ENCODE results near the gene BCAS3.
"Not testable (repeated sequence)": the region's sequence is repeated elsewhere in the genome, so short reads cannot be mapped to it uniquely, and the experiment has no call there.

Gene BCAS3

DNA sequence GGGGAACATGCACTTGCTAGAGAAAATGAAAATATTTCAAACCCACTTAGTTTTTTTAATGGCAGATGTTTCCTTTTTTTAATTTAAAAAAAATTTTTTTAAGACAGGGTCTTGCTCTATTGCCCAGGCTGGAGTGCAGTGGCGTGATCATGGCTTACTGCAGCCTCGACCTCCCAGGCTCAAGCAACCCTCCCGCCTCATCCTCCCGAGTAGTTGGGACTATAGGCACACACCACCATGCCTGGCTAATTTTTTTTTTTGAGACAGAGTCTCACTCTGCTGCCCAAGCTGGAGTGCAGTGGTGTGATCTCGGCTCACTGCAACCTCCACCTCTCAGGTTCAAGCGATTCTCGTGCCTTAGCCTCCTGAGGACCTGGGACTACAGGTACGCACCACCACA lies 469.2 kb downstream of the BCAS3 start:
- not testable (repeated sequence) for H3K27me3 Mint-ChIP-seq; H3K4me3 Mint-ChIP-seq; H3K36me3 Mint-ChIP-seq (ENCODE audit: low read depth); H3K27ac Mint-ChIP-seq; DNase-seq; H3K9me3 Mint-ChIP-seq
- H3K4me1 Mint-ChIP-seq (ENCODE audit: low read depth), result peaks cover 14% of the 10 kb centered on the region

DNA sequence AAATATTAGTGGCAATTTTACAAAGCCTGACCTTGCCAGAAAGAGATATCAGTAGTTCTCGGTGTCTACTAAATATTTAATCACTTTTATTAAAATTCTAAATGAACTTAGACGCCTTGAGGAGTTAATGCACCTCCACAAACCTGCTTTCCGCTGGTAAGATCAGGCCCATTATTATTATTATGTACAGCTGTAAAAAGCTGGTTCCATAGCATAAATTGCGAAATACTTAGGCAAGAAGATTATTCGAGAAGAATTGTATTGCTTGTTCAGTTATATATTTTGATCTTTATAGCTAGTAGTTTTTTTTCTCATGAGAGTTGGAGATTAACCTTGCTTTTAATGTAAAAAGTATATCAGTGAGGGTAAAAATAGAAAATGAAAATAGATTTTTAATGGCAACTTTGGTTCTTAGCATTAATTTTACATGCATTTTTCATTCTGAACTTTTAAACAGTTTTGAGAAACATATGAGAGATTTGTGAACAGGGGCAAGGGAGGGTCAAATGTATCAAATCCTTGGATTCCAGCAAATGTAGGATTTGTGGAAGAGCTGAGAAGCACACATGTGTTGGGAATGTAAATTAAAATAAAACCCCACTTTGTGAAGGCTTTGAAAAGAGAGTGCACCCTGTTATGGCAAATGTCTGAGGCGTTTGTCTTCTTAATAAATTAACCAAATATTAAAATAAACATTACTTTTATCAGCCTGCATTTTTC lies 471.6 kb downstream of the BCAS3 start:
- Mint-ChIP-seq H3K4me3 (no peak overlapping the region), H3K27ac (no peak overlapping the region), H3K36me3 (ENCODE audit: low read depth) (no peaks in the 10 kb centered on the region)

DNA sequence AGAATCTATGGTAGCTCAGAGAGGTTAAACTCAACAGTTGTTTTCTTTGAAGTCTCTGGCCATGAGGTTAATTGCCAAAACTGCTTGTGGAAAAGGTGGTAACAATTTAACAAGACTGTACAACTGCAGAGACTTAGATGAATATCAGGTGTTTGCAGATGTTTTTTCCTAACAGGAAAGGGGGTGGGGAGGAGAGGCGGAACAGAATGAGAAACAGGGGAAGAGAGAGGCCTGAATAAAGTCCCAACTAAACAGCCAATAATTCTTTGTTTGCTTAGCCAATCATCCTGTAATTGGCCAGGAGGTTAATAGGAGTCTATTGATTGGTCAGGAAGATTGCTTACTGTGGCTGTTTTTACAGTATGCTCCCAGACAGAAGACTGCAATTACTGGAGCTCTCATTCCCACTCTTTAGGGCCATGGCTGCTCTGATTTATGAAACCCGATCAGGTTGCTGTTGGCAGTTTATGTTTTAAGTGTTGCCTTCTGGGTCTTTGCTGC lies 472.3 kb downstream of the BCAS3 start:
- Mint-ChIP-seq H3K36me3 (ENCODE audit: low read depth) (no peaks in the 10 kb centered on the region), H3K4me3 (no peak overlapping the region), H3K27ac (no peak overlapping the region), H3K4me1 (ENCODE audit: low read depth) (peaks cover 15% of the 10 kb centered on the region), H3K27me3 (no peaks in the 10 kb centered on the region), H3K9me3 (no peaks in the 10 kb centered on the region)
- DNase-seq, result no peak

More for the DNA sequence above, 471.6 kb downstream of the BCAS3 start:
- Mint-ChIP-seq H3K27me3 (no peaks in the 10 kb centered on the region), H3K4me1 (ENCODE audit: low read depth) (peaks cover 15% of the 10 kb centered on the region), H3K9me3 (no peaks in the 10 kb centered on the region)
- DNase-seq, result no peak

DNA sequence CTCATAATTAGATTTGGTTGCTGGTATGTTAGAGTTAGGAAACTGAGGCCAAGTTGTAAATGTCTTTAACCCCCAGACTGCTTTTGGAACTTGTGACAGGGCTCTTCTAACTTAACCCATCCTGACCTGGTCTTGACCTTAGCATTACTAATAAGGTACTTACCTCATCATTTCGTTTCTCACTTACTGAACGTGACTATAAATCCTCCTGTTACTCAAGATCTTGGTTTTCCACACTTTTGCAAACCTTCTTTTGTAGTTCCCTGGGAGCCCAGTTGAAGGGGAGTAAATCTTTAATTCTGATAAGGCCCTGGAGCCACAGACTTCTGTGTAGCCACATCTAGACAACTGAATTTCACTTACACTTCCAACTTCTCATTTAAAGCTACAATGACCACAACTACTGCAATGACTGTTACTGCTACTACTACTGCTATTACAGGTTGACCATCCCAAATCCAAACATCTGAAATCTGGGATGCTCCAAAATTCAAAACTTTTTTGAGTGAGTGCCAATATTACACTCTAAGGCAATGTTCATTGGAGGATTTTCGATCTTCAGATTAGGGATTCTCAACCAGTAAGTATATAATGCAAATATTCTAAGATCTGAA lies 473.1 kb downstream of the BCAS3 start:
- no peaks in the 10 kb centered on the region for H3K36me3 Mint-ChIP-seq (ENCODE audit: low read depth)
- H3K4me3 Mint-ChIP-seq, result no peak overlapping the region
- H3K4me1 Mint-ChIP-seq (ENCODE audit: low read depth), result peaks cover 15% of the 10 kb centered on the region
- no peaks in the 10 kb centered on the region for H3K9me3 Mint-ChIP-seq
- H3K27ac Mint-ChIP-seq, result no peak overlapping the region
- no peaks in the 10 kb centered on the region for H3K27me3 Mint-ChIP-seq
- DNase-seq, result no peak

DNA sequence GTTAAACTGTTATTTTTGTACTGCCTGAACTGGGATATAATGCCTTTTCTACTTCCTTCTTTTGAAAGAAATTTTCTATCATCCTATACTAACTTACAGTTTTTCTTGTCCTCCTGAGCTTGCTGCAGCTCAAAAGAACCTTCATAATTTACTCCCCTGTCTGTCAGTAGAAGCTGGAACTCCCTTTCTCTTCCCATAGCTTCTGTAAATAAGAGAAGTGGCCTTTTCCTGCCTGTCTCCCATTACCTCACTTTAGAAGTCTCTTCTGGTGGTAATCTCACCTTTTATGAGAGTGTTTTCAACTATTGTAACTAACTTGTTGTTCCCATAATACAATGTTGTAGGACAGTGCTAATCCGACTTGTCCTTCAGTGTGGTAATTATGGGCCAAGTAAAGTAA lies 475.2 kb downstream of the BCAS3 start:
- DNase-seq, result no peak
- no peaks in the 10 kb centered on the region for H3K9me3 Mint-ChIP-seq
- H3K4me3 Mint-ChIP-seq, result no peak overlapping the region
- no peak overlapping the region for H3K27ac Mint-ChIP-seq
- no peaks in the 10 kb centered on the region for H3K27me3 Mint-ChIP-seq
- no peaks in the 10 kb centered on the region for H3K36me3 Mint-ChIP-seq (ENCODE audit: low read depth)
- peaks cover 18% of the 10 kb centered on the region for H3K4me1 Mint-ChIP-seq (ENCODE audit: low read depth)

DNA sequence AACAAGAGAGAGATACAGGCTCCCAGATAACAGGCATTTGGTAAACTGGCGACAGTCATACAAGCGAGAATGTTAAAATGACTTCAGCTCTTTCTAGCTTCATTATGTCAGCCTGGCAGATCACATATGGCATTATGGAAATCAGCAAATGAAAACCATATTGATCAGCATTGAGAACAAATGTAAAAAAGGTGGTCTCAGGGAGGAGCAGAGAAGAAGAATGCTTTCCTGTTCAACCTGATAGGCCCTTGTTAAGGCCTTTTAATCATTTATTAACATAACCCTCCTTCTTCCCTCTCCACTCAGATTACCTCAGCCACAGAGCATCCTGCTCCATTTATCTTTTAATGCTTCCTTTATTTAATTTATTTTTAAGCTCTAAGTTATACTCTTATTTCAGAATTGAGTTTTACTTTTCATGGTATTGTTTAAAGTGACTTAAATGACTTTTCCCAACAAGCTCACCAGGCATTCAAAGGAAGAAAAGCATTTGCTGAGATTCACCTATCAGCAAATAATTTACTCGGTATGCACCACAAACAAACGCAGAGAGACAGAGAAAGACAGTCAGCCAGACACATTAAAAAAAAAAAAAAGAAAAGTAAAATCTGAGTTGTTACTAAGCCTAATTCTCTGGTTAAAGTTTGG lies 478.1 kb downstream of the BCAS3 start:
- no peaks in the 10 kb centered on the region for H3K27me3 Mint-ChIP-seq
- no peak overlapping the region for H3K4me3 Mint-ChIP-seq
- H3K4me1 Mint-ChIP-seq (ENCODE audit: low read depth), result peaks cover 22% of the 10 kb centered on the region
- no peaks in the 10 kb centered on the region for H3K9me3 Mint-ChIP-seq
- DNase-seq, result no peak
- no peak overlapping the region for H3K27ac Mint-ChIP-seq
- no peaks in the 10 kb centered on the region for H3K36me3 Mint-ChIP-seq (ENCODE audit: low read depth)

DNA sequence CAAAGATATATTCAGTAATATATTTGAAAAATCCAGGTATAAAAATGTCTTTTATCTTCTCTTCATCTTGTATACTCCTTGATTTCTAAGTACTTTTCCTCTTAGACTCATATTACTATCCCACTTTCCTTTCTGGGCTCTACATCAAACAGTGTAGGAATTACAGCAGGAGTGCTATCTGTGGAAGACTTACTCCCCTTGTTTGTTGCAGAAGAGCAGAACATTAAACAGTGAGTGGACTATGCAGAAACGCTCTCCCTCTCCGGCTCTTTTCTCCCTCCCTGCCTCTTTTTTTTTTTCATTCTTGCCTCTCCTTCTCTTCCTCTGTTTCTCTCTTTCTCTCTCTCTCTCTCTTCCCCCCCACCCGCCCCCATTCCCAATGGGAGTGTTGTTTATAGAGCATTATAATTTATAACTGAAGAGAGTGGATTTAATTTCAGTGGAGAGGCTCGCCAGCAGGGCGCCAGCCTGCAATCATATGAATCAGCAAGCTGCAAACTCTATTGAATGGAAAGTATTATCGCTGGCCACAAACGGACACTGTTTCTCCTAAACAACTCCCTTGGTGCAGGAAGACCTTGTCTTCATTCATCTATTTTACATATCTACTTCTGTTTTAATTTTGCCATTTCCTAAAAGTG lies 479.7 kb downstream of the BCAS3 start:
- Mint-ChIP-seq H3K9me3 (no peaks in the 10 kb centered on the region), H3K4me3 (no peak overlapping the region), H3K36me3 (ENCODE audit: low read depth) (no peaks in the 10 kb centered on the region), H3K4me1 (ENCODE audit: low read depth) (peaks cover 28% of the 10 kb centered on the region), H3K27me3 (no peaks in the 10 kb centered on the region), H3K27ac (no peak overlapping the region)
- DNase-seq, result no peak

DNA sequence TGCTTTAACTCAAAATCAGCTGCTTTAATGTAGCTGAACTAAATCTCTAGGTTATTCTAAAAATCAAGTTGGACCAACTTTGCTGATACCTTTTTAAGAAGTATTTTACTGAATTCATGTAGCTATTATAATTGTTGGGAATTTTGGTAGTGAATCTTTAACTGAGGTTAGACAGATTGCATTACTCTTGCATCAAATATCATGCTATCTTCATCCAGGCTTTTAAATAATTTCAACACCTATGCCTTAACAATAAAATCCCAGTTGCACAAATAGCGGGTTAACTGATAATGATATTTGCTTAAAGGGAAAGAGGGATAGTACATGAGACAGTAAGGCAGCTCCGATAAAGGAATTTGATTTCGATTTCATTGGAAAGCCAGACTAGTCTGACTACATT lies 480.7 kb downstream of the BCAS3 start:
- no peak overlapping the region for H3K27ac Mint-ChIP-seq
- no peaks in the 10 kb centered on the region for H3K27me3 Mint-ChIP-seq

DNA sequence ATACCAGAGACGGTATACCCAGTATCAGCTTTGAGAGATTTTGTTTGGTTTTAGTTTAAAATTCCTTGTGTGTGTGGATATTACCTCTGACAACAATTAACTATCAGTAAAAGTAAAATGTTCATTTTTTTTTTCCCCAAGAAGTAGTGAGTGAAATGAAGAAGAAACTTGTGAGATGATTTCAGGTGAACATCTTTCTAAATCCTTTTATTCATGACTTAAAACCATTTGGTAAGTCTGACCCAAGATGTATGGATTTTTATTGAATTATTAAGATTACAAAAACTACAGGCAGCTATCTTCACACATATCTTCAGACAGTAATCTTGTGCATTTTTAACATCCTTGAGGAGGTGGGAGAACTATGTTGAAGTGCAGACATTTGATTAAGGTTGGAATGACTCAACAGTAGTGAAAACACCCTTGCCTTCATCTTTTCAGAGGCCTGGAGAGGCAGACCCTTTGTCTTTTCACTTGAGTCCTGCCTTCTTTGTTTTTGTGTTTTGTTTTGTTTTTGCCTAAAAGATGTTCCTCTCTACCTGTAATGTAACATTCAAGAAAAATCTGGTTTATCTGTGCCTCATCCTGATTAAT lies 481.7 kb downstream of the BCAS3 start:
- DNase-seq, result no peak
- H3K4me3 Mint-ChIP-seq, result no peak overlapping the region
- no peaks in the 10 kb centered on the region for H3K27me3 Mint-ChIP-seq
- H3K9me3 Mint-ChIP-seq, result peaks cover 1% of the 10 kb centered on the region
- no peaks in the 10 kb centered on the region for H3K36me3 Mint-ChIP-seq (ENCODE audit: low read depth)
- H3K4me1 Mint-ChIP-seq (ENCODE audit: low read depth), result peaks cover 27% of the 10 kb centered on the region
- peak overlapping the region; percentile 38 for H3K27ac Mint-ChIP-seq

More for the DNA sequence above, 480.7 kb downstream of the BCAS3 start:
- Mint-ChIP-seq H3K36me3 (ENCODE audit: low read depth) (no peaks in the 10 kb centered on the region), H3K4me3 (no peak overlapping the region), H3K4me1 (ENCODE audit: low read depth) (peaks cover 28% of the 10 kb centered on the region), H3K9me3 (no peaks in the 10 kb centered on the region)
- DNase-seq, result no peak

DNA sequence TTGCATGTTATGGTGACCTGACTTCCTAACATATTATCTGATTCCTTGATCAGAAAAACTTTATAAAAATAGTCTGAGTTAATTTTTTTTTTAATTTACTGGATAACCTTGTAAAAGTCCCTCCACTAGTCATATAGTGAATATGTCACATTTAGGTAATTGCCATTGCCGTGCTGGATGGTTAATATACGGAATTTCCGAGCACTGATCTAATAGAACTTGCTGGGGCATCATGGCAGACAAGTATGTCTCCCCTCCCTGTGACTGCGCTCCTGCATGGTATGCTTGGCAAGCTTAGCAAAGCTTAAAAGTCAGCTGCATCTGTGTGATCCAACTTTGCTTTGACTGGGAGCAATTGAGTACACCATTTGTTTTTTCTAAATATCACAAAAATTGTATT lies 482.6 kb downstream of the BCAS3 start:
- Mint-ChIP-seq H3K4me1 (ENCODE audit: low read depth) (peaks cover 27% of the 10 kb centered on the region), H3K27ac (no peak overlapping the region), H3K4me3 (no peak overlapping the region), H3K9me3 (peaks cover 6% of the 10 kb centered on the region), H3K36me3 (ENCODE audit: low read depth) (peaks cover 2% of the 10 kb centered on the region), H3K27me3 (no peaks in the 10 kb centered on the region)
- DNase-seq, result no peak

DNA sequence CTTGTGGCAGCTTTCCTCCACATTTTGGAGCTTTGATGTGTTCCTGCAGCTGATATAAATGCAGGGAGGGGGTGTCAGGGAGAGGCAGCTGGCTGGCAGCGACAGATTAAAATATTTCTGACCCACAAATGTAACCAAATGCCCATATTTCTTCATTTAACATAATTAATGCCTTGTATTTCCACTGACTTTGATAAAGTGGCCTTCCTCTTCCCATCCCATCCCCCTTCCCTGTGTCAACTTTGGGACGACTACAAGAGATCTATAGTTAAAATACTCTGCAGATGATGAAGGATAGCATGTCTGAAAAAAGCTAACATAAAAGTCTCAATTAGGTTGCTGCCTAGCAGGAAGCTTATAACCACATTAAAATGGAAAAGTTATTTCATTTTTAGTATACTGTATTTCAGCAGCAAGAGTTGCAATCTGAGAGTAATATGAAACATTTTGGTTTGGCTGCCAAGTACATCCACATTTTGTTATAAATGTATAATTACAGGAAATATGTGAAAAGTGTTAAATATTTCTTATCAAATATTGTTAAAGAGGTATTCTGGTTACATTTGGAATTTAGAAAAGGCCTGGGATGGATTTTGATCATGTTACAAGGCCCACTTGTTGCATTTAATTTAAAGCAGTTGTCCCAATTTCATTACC lies 483.3 kb downstream of the BCAS3 start:
- Mint-ChIP-seq H3K4me3 (no peak overlapping the region), H3K27me3 (no peaks in the 10 kb centered on the region), H3K4me1 (ENCODE audit: low read depth) (peaks cover 27% of the 10 kb centered on the region), H3K27ac (no peak overlapping the region), H3K36me3 (ENCODE audit: low read depth) (peaks cover 2% of the 10 kb centered on the region), H3K9me3 (peaks cover 6% of the 10 kb centered on the region)
- DNase-seq, result no peak

DNA sequence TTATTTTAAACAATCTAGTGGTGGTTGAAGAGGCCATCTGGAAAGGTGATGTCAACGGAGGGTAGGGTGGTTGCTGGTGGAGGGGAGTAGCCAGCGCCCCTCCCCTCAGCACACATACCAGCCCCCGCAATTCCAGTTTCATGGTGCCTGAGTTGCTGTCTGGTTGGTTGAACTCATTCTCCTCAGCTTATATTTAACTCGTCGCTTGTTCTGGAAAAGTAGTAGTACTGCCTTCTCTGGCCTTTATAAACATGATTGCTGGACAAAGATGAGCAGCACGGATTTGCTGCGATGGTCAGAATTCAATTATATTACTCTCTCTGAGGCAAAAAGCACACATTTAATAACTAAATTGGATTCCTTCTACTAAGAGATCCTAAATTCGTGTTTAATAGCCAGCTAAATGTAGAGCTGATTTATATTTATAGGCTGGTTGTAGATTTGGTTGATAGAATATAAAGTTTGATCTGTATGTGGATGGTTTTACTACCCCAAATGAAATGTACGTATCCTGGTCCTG lies 484.0 kb downstream of the BCAS3 start:
- Mint-ChIP-seq H3K27ac (no peak overlapping the region), H3K9me3 (peaks cover 6% of the 10 kb centered on the region), H3K27me3 (no peaks in the 10 kb centered on the region), H3K4me1 (ENCODE audit: low read depth) (peaks cover 27% of the 10 kb centered on the region), H3K36me3 (ENCODE audit: low read depth) (peaks cover 2% of the 10 kb centered on the region), H3K4me3 (no peak overlapping the region)
- DNase-seq, result no peak

DNA sequence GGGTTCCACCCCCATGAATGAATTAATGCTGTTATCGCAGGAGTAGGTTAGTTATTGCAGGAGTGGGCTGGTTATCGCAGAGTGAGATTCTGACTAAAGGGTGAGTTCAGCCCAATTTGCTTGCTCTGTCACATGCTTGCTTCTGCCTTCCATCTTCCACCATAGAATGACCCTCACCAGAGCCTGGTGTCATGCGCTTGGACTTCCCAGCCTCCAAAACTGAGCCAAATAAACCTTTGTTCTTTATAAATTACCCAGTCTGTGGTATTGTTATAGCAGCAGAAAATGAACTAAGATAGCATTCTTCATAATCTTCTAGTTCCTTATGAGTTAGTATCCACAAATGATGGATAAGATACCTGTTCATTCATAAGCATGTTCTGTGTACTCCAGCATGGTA lies 486.9 kb downstream of the BCAS3 start:
- Mint-ChIP-seq H3K4me3 (no peak overlapping the region), H3K27me3 (no peaks in the 10 kb centered on the region), H3K36me3 (ENCODE audit: low read depth) (peaks cover 2% of the 10 kb centered on the region), H3K27ac (no peak overlapping the region), H3K9me3 (peaks cover 6% of the 10 kb centered on the region), H3K4me1 (ENCODE audit: low read depth) (peaks cover 17% of the 10 kb centered on the region)
- no peak for DNase-seq

DNA sequence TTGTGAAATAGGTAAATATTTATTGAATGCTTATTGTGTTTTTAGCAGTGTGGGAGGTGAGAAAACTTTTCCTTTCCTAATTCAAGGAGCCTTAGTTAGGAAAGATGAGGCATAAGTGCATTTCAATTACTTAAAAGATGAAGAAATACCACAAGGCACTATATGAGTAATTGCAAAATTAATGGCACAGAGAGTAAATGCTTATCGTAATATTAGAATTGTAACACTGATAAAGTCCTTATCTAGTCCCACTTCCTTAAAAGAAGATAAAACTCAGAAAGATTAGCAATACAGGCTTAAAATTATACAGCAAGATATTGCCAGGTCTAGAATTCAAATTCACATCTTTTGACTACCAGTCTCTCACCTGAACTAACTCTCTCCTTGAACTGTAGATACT lies 489.4 kb downstream of the BCAS3 start:
- Mint-ChIP-seq H3K36me3 (ENCODE audit: low read depth) (peaks cover 6% of the 10 kb centered on the region), H3K4me1 (ENCODE audit: low read depth) (no peaks in the 10 kb centered on the region), H3K27ac (no peak overlapping the region), H3K9me3 (peaks cover 6% of the 10 kb centered on the region), H3K27me3 (no peaks in the 10 kb centered on the region), H3K4me3 (no peak overlapping the region)
- no peak for DNase-seq

Measured in activated T-cell treated with anti-CD3 and anti-CD28 coated beads, Interleukin-2, amount 50 U/mL, for 24 hours (primary cell).